ENCODE results near the gene SAMD7.

The SAMD7 gene

DNA sequence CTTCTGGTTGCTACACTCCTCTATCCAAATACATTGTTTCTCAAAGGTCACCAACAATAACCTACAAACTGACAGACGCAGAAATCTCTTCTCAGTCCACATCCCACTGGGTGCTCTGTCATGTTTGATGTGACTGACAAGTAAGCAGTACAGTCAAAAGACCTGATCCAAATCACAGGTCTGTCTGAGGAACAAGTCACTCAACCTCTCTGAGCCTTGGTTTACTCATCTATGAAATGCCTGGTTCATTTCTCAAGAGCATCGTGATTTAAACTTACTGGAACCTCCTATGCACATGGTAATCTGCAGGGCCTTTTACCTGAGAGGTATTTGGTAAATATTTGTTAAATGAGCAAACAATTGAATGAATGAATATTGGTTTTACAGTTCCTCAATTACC is 47.1 kb upstream of the SAMD7 start:
- DNase-seq (ENCODE audit: low read depth in 1 of 2, low spot score in 1 of 2): no peak
- Histone ChIP-seq H3K4me3 (replicated peaks; ENCODE audit: insufficient read depth, low read length) (no peak overlapping the region), H3K27ac (replicated peaks) (no peak overlapping the region), H3K27me3 (ENCODE audit: insufficient read depth, poor library complexity, severe bottlenecking) (no peaks in the 10 kb centered on the region)
- TF ChIP-seq SPI1 (IDR thresholded peaks at IDR 0.05; ENCODE audit: borderline replicate concordance, low read depth): no peak
- TF ChIP-seq POLR2AphosphoS5 (IDR thresholded peaks at IDR 0.05; ENCODE audit: low read depth): no peak
- TF ChIP-seq, protein P1, sequence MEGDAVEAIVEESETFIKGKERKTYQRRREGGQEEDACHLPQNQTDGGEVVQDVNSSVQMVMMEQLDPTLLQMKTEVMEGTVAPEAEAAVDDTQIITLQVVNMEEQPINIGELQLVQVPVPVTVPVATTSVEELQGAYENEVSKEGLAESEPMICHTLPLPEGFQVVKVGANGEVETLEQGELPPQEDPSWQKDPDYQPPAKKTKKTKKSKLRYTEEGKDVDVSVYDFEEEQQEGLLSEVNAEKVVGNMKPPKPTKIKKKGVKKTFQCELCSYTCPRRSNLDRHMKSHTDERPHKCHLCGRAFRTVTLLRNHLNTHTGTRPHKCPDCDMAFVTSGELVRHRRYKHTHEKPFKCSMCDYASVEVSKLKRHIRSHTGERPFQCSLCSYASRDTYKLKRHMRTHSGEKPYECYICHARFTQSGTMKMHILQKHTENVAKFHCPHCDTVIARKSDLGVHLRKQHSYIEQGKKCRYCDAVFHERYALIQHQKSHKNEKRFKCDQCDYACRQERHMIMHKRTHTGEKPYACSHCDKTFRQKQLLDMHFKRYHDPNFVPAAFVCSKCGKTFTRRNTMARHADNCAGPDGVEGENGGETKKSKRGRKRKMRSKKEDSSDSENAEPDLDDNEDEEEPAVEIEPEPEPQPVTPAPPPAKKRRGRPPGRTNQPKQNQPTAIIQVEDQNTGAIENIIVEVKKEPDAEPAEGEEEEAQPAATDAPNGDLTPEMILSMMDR (IDR thresholded peaks at IDR 0.05; ENCODE audit: insufficient read depth, low read length): no peak
- TF ChIP-seq, protein P2, sequence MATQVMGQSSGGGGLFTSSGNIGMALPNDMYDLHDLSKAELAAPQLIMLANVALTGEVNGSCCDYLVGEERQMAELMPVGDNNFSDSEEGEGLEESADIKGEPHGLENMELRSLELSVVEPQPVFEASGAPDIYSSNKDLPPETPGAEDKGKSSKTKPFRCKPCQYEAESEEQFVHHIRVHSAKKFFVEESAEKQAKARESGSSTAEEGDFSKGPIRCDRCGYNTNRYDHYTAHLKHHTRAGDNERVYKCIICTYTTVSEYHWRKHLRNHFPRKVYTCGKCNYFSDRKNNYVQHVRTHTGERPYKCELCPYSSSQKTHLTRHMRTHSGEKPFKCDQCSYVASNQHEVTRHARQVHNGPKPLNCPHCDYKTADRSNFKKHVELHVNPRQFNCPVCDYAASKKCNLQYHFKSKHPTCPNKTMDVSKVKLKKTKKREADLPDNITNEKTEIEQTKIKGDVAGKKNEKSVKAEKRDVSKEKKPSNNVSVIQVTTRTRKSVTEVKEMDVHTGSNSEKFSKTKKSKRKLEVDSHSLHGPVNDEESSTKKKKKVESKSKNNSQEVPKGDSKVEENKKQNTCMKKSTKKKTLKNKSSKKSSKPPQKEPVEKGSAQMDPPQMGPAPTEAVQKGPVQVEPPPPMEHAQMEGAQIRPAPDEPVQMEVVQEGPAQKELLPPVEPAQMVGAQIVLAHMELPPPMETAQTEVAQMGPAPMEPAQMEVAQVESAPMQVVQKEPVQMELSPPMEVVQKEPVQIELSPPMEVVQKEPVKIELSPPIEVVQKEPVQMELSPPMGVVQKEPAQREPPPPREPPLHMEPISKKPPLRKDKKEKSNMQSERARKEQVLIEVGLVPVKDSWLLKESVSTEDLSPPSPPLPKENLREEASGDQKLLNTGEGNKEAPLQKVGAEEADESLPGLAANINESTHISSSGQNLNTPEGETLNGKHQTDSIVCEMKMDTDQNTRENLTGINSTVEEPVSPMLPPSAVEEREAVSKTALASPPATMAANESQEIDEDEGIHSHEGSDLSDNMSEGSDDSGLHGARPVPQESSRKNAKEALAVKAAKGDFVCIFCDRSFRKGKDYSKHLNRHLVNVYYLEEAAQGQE (IDR thresholded peaks at IDR 0.05; ENCODE audit: insufficient replicate concordance, low read depth): no peak
- no peak for TF ChIP-seq GABPA (IDR thresholded peaks at IDR 0.05; ENCODE audit: low read depth)

DNA sequence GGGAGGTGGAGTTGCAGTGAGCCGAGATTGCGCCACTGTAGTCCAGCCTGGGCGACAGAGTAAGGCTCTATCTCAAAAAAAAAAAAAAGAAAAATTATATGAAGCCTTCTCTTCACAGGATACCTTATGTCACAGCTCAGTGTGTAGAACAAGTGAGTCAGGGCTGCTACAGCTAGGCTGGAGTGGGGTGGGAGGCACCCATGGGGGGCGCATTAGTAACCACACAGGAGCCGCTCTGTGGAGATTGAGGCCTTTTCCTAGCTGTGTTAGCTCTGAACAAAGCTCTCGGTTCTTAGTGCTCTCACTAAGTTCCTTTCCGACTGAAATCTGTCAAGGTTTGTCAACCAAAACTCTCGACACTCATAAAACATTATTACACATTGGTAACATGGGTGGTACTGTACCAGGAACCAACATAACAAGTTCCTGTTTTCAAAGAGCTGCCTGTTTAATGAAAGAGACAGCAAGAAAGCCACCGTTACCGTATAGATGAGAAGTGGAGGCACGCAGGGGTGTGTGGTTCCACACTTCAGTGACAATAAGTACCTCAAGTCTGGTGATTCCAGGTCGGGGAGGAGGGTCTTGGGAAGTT is 46.1 kb upstream of the SAMD7 start:
- TF ChIP-seq, protein P1 (IDR thresholded peaks at IDR 0.05; ENCODE audit: insufficient read depth, low read length): no peak
- TF ChIP-seq SPI1 (IDR thresholded peaks at IDR 0.05; ENCODE audit: borderline replicate concordance, low read depth) (no peak; the same call in 1 of the 2 replicates), POLR2AphosphoS5 (IDR thresholded peaks at IDR 0.05; ENCODE audit: low read depth) (no peak), GABPA (IDR thresholded peaks at IDR 0.05; ENCODE audit: low read depth) (no peak)
- TF ChIP-seq, protein P2 (IDR thresholded peaks at IDR 0.05; ENCODE audit: insufficient replicate concordance, low read depth): no peak
- peak in 1 of 2 experiments; percentile 63 for DNase-seq (ENCODE audit: low read depth in 1 of 2, low spot score in 1 of 2)
- Histone ChIP-seq H3K4me3 (replicated peaks; ENCODE audit: insufficient read depth, low read length) (no peak overlapping the region), H3K27ac (replicated peaks) (peak overlapping the region; percentile 49), H3K27me3 (ENCODE audit: insufficient read depth, poor library complexity, severe bottlenecking) (no peaks in the 10 kb centered on the region)

DNA sequence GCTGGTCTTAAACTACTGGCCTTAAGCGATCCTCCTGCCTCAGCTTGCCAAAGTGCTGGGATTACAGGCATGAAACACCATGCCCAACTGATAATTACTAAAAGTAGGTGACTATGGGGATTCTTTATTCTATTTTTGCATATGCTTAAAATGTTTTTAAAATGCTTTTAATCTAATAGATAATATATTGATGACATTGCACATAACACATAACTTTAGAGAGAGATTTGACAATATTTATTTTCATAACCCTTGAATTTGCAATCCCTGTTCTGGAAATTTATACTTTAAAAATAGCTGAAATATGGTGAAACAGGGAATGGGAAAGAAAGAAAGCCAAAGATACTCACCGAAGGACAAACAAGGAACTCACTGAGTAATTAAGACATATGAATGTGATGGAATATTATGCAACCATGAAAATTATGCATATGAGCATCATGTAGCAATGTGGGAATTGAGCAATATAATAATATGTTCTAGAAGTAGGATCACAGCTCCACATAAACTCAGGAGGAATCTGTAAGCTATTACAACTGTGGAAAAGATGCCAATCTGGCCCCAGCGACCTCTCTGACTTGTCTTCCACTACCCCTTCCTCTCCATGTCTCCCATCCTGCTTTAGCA is 43.7 kb upstream of the SAMD7 start:
- no peak for TF ChIP-seq POLR2AphosphoS5 (IDR thresholded peaks at IDR 0.05; ENCODE audit: low read depth)
- H3K27me3 ChIP-seq (ENCODE audit: insufficient read depth, poor library complexity, severe bottlenecking): no peaks in the 10 kb centered on the region
- no peak overlapping the region for H3K27ac ChIP-seq (replicated peaks)
- no peak overlapping the region for H3K4me3 ChIP-seq (replicated peaks; ENCODE audit: insufficient read depth, low read length)
- peak in 1 of 2 experiments; percentile 29 for DNase-seq (ENCODE audit: low read depth in 1 of 2, low spot score in 1 of 2)

DNA sequence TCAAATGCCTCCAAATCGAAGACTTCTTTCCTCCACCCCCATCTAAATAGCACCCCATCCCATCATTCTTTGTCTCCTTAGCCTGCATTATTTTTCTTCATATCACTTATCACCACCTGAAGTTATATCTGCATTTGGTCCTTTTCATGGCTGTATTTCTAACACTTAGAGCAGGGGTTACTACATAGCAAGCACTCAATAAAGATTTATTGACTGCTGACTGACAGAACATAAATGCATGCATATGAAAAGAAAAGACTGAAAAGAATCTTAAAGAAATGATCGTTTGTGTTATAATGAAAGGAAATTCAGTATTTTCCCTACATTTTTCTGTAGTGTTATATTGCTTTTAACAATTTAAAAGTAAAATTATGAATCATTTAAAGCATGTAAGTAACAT is 43.0 kb upstream of the SAMD7 start:
- no peak overlapping the region for H3K27ac ChIP-seq (replicated peaks)

More for the DNA sequence above, 43.0 kb upstream of the SAMD7 start:
- DNase-seq (ENCODE audit: low read depth in 1 of 2, low spot score in 1 of 2): no peak
- H3K27me3 ChIP-seq (ENCODE audit: insufficient read depth, poor library complexity, severe bottlenecking): no peaks in the 10 kb centered on the region
- no peak for TF ChIP-seq POLR2AphosphoS5 (IDR thresholded peaks at IDR 0.05; ENCODE audit: low read depth)
- H3K4me3 ChIP-seq (replicated peaks; ENCODE audit: insufficient read depth, low read length): no peak overlapping the region
